SU-DHL-6 (cell line): Measurements from ENCODE around the gene POLG2.

ENCODE experiments used
- H2AFZ ChIP-seq: fragments of 200-600 bp; sonication (generic); 2 replicates; pipeline ENCODE4 v1.6.1; 2014; ENCODE audit warnings: low read depth, mild to moderate bottlenecking, moderate library complexity, mixed read lengths, antibody characterized with exemption, low read length; ENCODE audit not compliant: severe bottlenecking
- H3F3A ChIP-seq: fragments of 200-600 bp; shearing (Covaris generic); 2 replicates; pipeline ENCODE4 v1.6.0; 2016; ENCODE audit warnings: antibody characterized with exemption, mild to moderate bottlenecking; ENCODE audit not compliant: insufficient read depth
- H3K27ac ChIP-seq: fragments of 200-600 bp; sonication (generic); 2 replicates; pipeline ENCODE4 v1.5.1; 2016; ENCODE audit warnings: low read depth, mild to moderate bottlenecking, low read length, moderate library complexity, mixed read lengths
- H3K27me3 ChIP-seq: fragments of 200-600 bp; sonication (generic), shearing (Covaris generic); 2 replicates; pipeline ENCODE4 v1.6.0; 2014; ENCODE audit warnings: mild to moderate bottlenecking, low read length
- H3K36me3 ChIP-seq: fragments of 200-600 bp; sonication (generic); 2 replicates; pipeline ENCODE4 v1.6.1; 2014; ENCODE audit warnings: mild to moderate bottlenecking, low read length, mixed read lengths
- H3K4me2 ChIP-seq: fragments of 300-600, 200-600 bp; shearing (Covaris generic), sonication (generic); 2 replicates; pipeline ENCODE4 v1.6.0; 2014; ENCODE audit warnings: low read length, low read depth, mild to moderate bottlenecking; ENCODE audit not compliant: poor library complexity, severe bottlenecking
- H3K4me3 ChIP-seq: fragments of 200-600 bp; sonication (generic); 2 replicates; pipeline ENCODE4 v1.5.1; 2014; ENCODE audit warnings: antibody characterized with exemption, low read length, mild to moderate bottlenecking, mixed read lengths; ENCODE audit not compliant: insufficient read depth, poor library complexity, severe bottlenecking
- H3K79me2 ChIP-seq: fragments of 200-600 bp; sonication (generic); 2 replicates; pipeline ENCODE4 v1.6.1; 2014; ENCODE audit warnings: mild to moderate bottlenecking, low read length, moderate library complexity; ENCODE audit not compliant: insufficient read depth
- H3K9ac ChIP-seq: fragments of 200-600 bp; sonication (generic); 2 replicates; pipeline ENCODE4 v1.7.0; 2014; ENCODE audit warnings: mild to moderate bottlenecking, low read length
- H3K9me2 ChIP-seq: fragments of 200-600 bp; sonication (generic); replicated peaks from 2 replicates; pipeline ENCODE4 v1.6.1; 2014; ENCODE audit warnings: low read length; ENCODE audit not compliant: insufficient read depth
- H3K9me3 ChIP-seq: fragments of 200-600 bp; sonication (generic); 2 replicates; pipeline ENCODE4 v1.6.1; 2014; ENCODE audit warnings: low read length, mixed read lengths; ENCODE audit not compliant: insufficient read depth
- H4K20me1 ChIP-seq: fragments of 200-600 bp; sonication (generic); 2 replicates; pipeline ENCODE4 v1.6.1; 2014; ENCODE audit warnings: low read depth, mild to moderate bottlenecking, antibody characterized with exemption, low read length, moderate library complexity, mixed read lengths
- EZH2phosphoT487 ChIP-seq: fragments of 200-600 bp; sonication (generic), shearing (Covaris generic); conservative IDR thresholded peaks from 2 replicates; pipeline ENCODE4 v1.6.1; 2018; ENCODE audit warnings: mild to moderate bottlenecking, antibody characterized with exemption, low read length, moderate library complexity, mixed read lengths
- TF ChIP-seq, protein P1 (sequence below): fragments of 200-600 bp; sonication (generic); IDR thresholded peaks from one replicate; pipeline ENCODE4 v1.5.1; 2017; ENCODE audit warnings: antibody characterized with exemption, mild to moderate bottlenecking, low read length, moderate library complexity; ENCODE audit not compliant: insufficient read depth, poor library complexity, severe bottlenecking

Gene POLG2

GRCh38 chr17:64535357-64535756 lies 38.5 kb upstream of the POLG2 start:
- Histone ChIP-seq H3K27ac (no peak overlapping the region), H3K9ac (no peak overlapping the region), H4K20me1 (no peaks in the 10 kb centered on the region), H2AFZ (no peak overlapping the region), H3K9me2 (no peaks in the 10 kb centered on the region), H3K27me3 (no peaks in the 10 kb centered on the region), H3K36me3 (peaks cover 39% of the 10 kb centered on the region), H3K4me2 (no peak overlapping the region), H3F3A (no peaks in the 10 kb centered on the region), H3K9me3 (no peaks in the 10 kb centered on the region), H3K79me2 (no peaks in the 10 kb centered on the region), H3K4me3 (no peak overlapping the region)
- no peak for TF ChIP-seq EZH2phosphoT487
- TF ChIP-seq, protein P1, sequence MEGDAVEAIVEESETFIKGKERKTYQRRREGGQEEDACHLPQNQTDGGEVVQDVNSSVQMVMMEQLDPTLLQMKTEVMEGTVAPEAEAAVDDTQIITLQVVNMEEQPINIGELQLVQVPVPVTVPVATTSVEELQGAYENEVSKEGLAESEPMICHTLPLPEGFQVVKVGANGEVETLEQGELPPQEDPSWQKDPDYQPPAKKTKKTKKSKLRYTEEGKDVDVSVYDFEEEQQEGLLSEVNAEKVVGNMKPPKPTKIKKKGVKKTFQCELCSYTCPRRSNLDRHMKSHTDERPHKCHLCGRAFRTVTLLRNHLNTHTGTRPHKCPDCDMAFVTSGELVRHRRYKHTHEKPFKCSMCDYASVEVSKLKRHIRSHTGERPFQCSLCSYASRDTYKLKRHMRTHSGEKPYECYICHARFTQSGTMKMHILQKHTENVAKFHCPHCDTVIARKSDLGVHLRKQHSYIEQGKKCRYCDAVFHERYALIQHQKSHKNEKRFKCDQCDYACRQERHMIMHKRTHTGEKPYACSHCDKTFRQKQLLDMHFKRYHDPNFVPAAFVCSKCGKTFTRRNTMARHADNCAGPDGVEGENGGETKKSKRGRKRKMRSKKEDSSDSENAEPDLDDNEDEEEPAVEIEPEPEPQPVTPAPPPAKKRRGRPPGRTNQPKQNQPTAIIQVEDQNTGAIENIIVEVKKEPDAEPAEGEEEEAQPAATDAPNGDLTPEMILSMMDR = no peak

GRCh38 chr17:64534187-64534586 lies 37.3 kb upstream of the POLG2 start:
- H3F3A ChIP-seq = no peaks in the 10 kb centered on the region
- H3K4me2 ChIP-seq = no peak overlapping the region
- no peak overlapping the region for H3K27ac ChIP-seq

GRCh38 chr17:64533784-64534183 lies 36.9 kb upstream of the POLG2 start:
- Histone ChIP-seq H3K9me3 (no peaks in the 10 kb centered on the region), H2AFZ (no peak overlapping the region), H3K79me2 (no peaks in the 10 kb centered on the region), H3K4me3 (no peak overlapping the region), H3K9ac (no peak overlapping the region), H3K27me3 (no peaks in the 10 kb centered on the region), H3F3A (no peaks in the 10 kb centered on the region), H4K20me1 (no peaks in the 10 kb centered on the region), H3K36me3 (peaks cover 50% of the 10 kb centered on the region), H3K4me2 (no peak overlapping the region), H3K27ac (no peak overlapping the region), H3K9me2 (no peaks in the 10 kb centered on the region)
- no peak for TF ChIP-seq EZH2phosphoT487
- TF ChIP-seq, protein P1 = no peak

More at GRCh38 chr17:64534187-64534586, 37.3 kb upstream of the POLG2 start:
- Histone ChIP-seq H3K9ac (no peak overlapping the region), H3K79me2 (no peaks in the 10 kb centered on the region), H3K9me2 (no peaks in the 10 kb centered on the region), H3K9me3 (no peaks in the 10 kb centered on the region), H3K27me3 (no peaks in the 10 kb centered on the region), H2AFZ (no peak overlapping the region), H3K4me3 (no peak overlapping the region), H4K20me1 (no peaks in the 10 kb centered on the region), H3K36me3 (peaks cover 46% of the 10 kb centered on the region)
- TF ChIP-seq, protein P1 = no peak
- no peak for TF ChIP-seq EZH2phosphoT487
